ENCODE results near the gene RTN4RL1. TPM values are rescaled to one million over a fixed set of nuclear protein-coding genes. Genes with fewer than 3 reads are reported as not detected.
"Not testable (repeated sequence)": the region's sequence is repeated elsewhere in the genome, so short reads cannot be mapped to it uniquely, and the experiment has no call there.

RTN4RL1 gene
- total RNA-seq, 2 donors from 2014 or later: 0.32 to 0.37 TPM

DNA sequence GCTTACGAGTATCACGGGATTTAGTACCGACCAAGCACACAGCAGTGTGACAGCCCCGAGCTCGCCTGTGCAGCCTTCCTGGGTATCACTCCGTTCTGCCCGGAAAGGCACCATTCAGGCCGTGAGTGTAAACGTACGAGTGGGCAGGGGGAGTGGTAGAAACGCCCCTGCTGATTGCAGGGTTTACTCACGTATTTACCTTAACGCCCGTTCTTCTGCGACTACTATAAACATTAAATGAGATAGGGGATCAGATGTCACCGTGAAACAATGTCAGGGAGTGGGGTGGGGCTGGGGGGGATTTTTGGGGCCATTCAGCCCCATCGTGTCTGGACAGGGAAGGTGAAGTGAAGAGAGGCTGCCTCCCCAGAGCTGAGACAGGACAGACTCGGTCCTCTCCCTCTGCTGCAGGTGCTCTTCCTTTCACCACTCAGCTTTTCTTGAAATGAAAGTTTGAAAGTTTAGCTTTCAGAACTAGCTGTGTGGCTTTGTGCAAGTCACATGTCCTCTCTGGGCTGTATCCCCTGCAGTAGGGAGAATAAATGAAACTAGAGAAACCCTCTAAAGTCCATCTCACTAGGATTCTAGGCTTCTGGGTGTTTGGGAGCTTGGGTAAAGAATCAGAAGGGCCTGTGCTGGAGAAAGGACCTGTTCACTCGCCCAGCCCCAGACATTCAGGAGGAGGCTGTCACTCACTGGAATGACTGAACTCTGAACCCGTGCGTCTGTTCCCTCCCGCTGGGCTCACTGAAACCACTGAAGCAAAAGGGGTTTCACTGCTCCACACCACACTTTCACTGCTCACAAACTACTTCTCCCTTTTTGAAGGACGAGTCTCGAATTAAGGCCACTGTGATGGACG, 128.7 kb downstream of the RTN4RL1 start:
- no peak overlapping the region for H3K4me3 ChIP-seq
- no peaks in the 10 kb centered on the region for H3K27me3 ChIP-seq
- no peak for DNase-seq
- no peaks in the 10 kb centered on the region for H3K4me1 ChIP-seq
- H3K27ac ChIP-seq: no peak overlapping the region
- no peak overlapping the region for H3K9ac ChIP-seq (ENCODE audit: low read depth in 2 of 2, low read length in 2 of 2)
- H3K9me3 ChIP-seq: no peaks in the 10 kb centered on the region
- H3K36me3 ChIP-seq: no peaks in the 10 kb centered on the region
- TF ChIP-seq, protein P1, sequence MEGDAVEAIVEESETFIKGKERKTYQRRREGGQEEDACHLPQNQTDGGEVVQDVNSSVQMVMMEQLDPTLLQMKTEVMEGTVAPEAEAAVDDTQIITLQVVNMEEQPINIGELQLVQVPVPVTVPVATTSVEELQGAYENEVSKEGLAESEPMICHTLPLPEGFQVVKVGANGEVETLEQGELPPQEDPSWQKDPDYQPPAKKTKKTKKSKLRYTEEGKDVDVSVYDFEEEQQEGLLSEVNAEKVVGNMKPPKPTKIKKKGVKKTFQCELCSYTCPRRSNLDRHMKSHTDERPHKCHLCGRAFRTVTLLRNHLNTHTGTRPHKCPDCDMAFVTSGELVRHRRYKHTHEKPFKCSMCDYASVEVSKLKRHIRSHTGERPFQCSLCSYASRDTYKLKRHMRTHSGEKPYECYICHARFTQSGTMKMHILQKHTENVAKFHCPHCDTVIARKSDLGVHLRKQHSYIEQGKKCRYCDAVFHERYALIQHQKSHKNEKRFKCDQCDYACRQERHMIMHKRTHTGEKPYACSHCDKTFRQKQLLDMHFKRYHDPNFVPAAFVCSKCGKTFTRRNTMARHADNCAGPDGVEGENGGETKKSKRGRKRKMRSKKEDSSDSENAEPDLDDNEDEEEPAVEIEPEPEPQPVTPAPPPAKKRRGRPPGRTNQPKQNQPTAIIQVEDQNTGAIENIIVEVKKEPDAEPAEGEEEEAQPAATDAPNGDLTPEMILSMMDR (IDR thresholded peaks at IDR 0.05): no peak
- intact Hi-C loops (cut with DNase I): no loop called here

DNA sequence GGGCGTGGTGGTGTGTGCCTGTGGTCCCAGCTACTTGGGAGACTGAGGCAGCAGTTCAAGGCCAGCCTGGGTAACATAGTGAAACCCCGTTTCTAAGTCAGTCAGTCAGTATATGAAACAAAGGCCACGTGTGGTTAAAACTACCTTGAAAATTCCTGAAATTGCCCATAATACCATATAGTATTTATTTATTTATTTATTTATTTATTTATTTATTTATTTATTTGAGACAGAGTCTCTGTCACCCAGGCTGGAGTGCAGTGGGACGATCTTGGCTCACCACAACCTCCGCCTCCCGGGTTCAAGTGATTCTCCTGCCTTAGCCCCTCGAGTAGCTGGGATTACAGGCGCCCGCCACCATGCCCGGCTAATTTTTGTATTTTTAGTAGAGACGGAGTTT, 129.7 kb downstream of the RTN4RL1 start:
- H3K27ac ChIP-seq; H3K4me3 ChIP-seq; DNase-seq; intact Hi-C loops (cut with DNase I); H3K36me3 ChIP-seq; H3K9me3 ChIP-seq; H3K9ac ChIP-seq (ENCODE audit: low read depth in 2 of 2, low read length in 2 of 2); H3K4me1 ChIP-seq; H3K27me3 ChIP-seq: not testable (repeated sequence)

DNA sequence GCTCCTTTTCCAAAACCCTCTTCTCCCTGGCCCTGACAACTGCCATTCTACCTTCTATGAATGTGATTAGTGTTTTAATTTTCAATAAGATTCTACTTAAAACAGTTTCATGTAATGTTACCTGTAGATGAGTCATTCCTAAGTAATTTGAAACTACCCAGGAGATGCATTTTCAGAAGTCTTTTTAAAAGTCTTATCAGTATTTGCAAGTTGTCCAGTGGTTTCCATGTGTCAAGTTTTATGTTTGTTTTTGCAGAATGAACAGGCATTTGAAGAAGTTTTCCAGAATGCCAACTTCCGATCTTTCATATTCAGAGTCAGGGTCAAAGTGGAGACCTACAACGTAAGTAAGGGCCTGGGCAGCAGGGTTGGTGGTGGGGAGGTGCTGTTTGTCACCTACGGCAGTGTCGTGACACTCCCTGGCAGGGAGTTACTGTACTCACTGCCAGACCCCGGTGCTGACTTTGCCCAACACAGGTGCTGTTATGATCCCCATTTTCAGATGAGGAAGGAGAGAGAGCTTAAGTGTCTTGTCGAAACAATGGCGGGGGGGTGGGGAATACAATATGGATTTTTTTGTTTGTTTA, 130.3 kb downstream of the RTN4RL1 start:
- Histone ChIP-seq H3K9me3 (no peaks in the 10 kb centered on the region), H3K4me3 (no peak overlapping the region), H3K4me1 (no peaks in the 10 kb centered on the region), H3K36me3 (no peaks in the 10 kb centered on the region), H3K27me3 (no peaks in the 10 kb centered on the region), H3K27ac (no peak overlapping the region), H3K9ac (ENCODE audit: low read depth in 2 of 2, low read length in 2 of 2) (no peak overlapping the region)
- TF ChIP-seq, protein P1 (IDR thresholded peaks at IDR 0.05): no peak
- DNase-seq: no peak
- intact Hi-C loops (cut with DNase I): no loop called here

DNA sequence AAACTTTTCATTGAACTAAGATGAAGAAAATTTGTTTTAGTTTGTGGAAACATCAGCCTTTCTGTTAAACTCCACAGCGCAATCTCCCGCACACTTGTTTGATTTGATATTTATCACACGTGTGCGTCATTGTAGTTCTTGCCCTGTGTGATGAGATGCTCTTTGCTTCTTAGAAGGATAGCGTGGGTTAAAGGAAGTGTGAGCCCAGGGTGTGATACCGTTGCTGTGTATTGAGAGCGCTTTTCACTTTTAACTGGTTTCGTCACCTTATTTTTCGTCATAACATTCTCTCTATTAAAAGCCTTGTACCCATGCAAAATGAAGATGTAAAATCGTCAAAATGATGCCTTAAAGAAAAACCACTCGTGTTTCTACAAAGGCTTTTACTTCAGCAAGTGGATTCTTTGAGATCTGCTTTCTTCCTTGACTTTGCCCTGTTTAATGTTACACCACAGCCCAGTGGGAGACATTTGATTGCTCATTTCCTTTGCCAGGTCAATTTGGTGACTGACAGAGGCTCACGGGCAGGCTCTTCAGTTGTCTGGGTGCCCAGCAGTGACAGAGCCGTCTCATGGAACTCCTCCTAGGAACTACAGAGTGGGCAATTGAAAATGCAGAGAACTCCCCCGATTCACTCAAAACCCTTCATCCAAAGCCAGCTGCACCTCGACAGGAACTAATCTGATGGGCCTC, 134.2 kb downstream of the RTN4RL1 start:
- H3K27ac ChIP-seq: no peak overlapping the region
- TF ChIP-seq, protein P1 (IDR thresholded peaks at IDR 0.05): no peak
- H3K36me3 ChIP-seq: no peaks in the 10 kb centered on the region
- no peaks in the 10 kb centered on the region for H3K4me1 ChIP-seq
- no peaks in the 10 kb centered on the region for H3K27me3 ChIP-seq
- H3K9ac ChIP-seq (ENCODE audit: low read depth in 2 of 2, low read length in 2 of 2): no peak overlapping the region
- H3K9me3 ChIP-seq: no peaks in the 10 kb centered on the region
- DNase-seq: no peak
- no peak overlapping the region for H3K4me3 ChIP-seq
- intact Hi-C loops (cut with DNase I): no loop called here

DNA sequence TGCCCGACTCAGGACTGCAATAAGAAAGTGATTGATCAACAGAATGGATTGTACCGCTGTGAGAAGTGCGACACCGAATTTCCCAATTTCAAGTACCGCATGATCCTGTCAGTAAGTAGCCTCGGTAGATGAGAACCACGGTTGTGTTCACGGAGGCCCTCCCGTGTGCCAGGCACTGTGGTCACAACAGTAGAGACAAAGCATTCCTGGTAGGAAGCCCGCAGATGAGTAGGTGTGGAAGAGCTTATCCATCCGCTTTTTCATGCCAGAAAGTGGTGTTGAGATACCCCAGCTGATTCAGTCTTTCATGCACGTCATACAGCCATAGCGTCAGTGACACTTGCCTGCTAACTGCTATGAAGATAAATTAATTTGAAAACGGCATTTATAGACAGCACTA, 136.4 kb downstream of the RTN4RL1 start:
- Histone ChIP-seq H3K9me3 (no peaks in the 10 kb centered on the region), H3K27me3 (no peaks in the 10 kb centered on the region), H3K9ac (ENCODE audit: low read depth in 2 of 2, low read length in 2 of 2) (no peak overlapping the region), H3K27ac (no peak overlapping the region), H3K4me3 (no peak overlapping the region), H3K4me1 (no peaks in the 10 kb centered on the region), H3K36me3 (no peaks in the 10 kb centered on the region)
- TF ChIP-seq, protein P1 (IDR thresholded peaks at IDR 0.05): no peak
- DNase-seq: no peak
- intact Hi-C loops (cut with DNase I): loop anchor here (10.0 kb wide), 1 partner anchor 356 kb away; no protein-coding TSS in a partner anchor

Small RNA genes within 50 kb of the gene (microRNA-seq; reads per million reads assigned to microRNA genes)
- gene MIR132: 1,885 reads per million, percentile 84 among the genes with 10 or more reads in this experiment
- 37.5 reads per million, percentile 39 among the genes with 10 or more reads in this experiment for gene MIR212

Other genes with a start within 250 kb of the RTN4RL1 start
- gene SMYD4, start 195.4 kb downstream of the RTN4RL1 start, total RNA-seq: 10 to 100 TPM in 1 of 2 donors, 1 to 10 TPM in 1; 8.0 to 14.7 TPM
- 100 to 1,000 TPM in 1 of 2 donors, 10 to 100 TPM in 1; 63.4 to 105 TPM for gene RPA1, start 195.3 kb downstream of the RTN4RL1 start, total RNA-seq
- 10 to 100 TPM; 22.7 to 34.4 TPM for gene DPH1, start 4.8 kb upstream of the RTN4RL1 start, total RNA-seq
- gene OVCA2, start 16.7 kb upstream of the RTN4RL1 start, total RNA-seq: 10 to 100 TPM; 41.0 to 49.8 TPM
- gene HIC1, start 29.8 kb upstream of the RTN4RL1 start, total RNA-seq: 10 to 100 TPM in 1 of 2 donors, 1 to 10 TPM in 1; 7.0 to 11.2 TPM

Data from colonic mucosa (tissue), 4 donors.